H1 (cell line): ENCODE measurements around the gene PLSCR3. TPM values are rescaled to one million over a fixed set of nuclear protein-coding genes. Genes with fewer than 3 reads are reported as not detected.

Source experiments
- CTCF ChIA-PET: fragments of 300-600 bp; sonication (Branson Sonifier 250); formaldehyde crosslinking; loops from one replicate; lab custom pipeline; 2021; ENCODE audit not compliant: partially characterized antibody; lab: Charles Lee
- POLR2A ChIA-PET: fragments of 300-600 bp; sonication (Branson Sonifier 250); formaldehyde crosslinking; loops from one replicate; lab custom pipeline; 2021; ENCODE audit warnings: inconsistent platforms; ENCODE audit not compliant: partially characterized antibody; lab: Charles Lee
- DNase-seq, 2 experiments: peaks; one replicate each; pipeline versions ENCODE4 v3.0.0 to v3.0.0-alpha.2; 2010 to 2022; ENCODE audit warnings: low spot score in 2 of 2, low read depth in 1 of 2, mixed read lengths in 1 of 2
- FAIRE-seq: peaks from 2 replicates; lab custom pipeline; 2011; peaks lifted over from hg19 to GRCh38; lab: Jason Lieb, UNC
- H2AFZ ChIP-seq: 2 replicates; pipeline ENCODE4 v1.8.1; 2012; ENCODE audit warnings: low read length, inconsistent platforms
- H2AK5ac ChIP-seq: 2 replicates; pipeline ENCODE4 v1.6.1; 2013; ENCODE audit warnings: low read depth, low read length
- H2BK120ac ChIP-seq: replicated peaks from 2 replicates; pipeline ENCODE3; 2013; ENCODE audit warnings: low read depth, low read length, inconsistent platforms
- H2BK12ac ChIP-seq: 2 replicates; pipeline ENCODE4 v1.6.1; 2013; ENCODE audit warnings: low read depth, low read length
- H2BK15ac ChIP-seq: 2 replicates; pipeline ENCODE4 v1.6.1; 2013; ENCODE audit warnings: low read length
- H2BK20ac ChIP-seq: 2 replicates; pipeline ENCODE4 v1.6.1; 2013; ENCODE audit warnings: low read length
- H2BK5ac ChIP-seq: 2 replicates; pipeline ENCODE4 v1.6.1; 2013; ENCODE audit warnings: low read depth, low read length
- H3K14ac ChIP-seq: 2 replicates; pipeline ENCODE4 v1.6.1; 2013; ENCODE audit warnings: inconsistent platforms; ENCODE audit not compliant: insufficient read length
- H3K18ac ChIP-seq: 2 replicates; pipeline ENCODE4 v1.6.1; 2013; ENCODE audit warnings: low read length; ENCODE audit errors: extremely low read depth
- H3K23ac ChIP-seq: 2 replicates; pipeline ENCODE4 v1.6.1; 2013; ENCODE audit warnings: inconsistent platforms; ENCODE audit not compliant: insufficient read length
- H3K23me2 ChIP-seq: 2 replicates; pipeline ENCODE4 v1.6.1; 2013; ENCODE audit warnings: low read depth, low read length
- H3K27ac ChIP-seq: 2 replicates; pipeline ENCODE4 v1.6.1; 2011; ENCODE audit warnings: low read depth, low read length, inconsistent platforms
- H3K27me3 ChIP-seq, 4 experiments: replicated peaks in 1 of 4; 1 replicate in 1 of 4; 2 replicates in 3 of 4; pipeline versions ENCODE4 v1.6.1 to v1.8.1; 2011 to 2013; ENCODE audit warnings: low read length in 3 of 4, mild to moderate bottlenecking in 3 of 4, inconsistent platforms in 2 of 4, mixed read lengths in 2 of 4, moderate library complexity in 1 of 4; ENCODE audit not compliant: control insufficient read depth in 3 of 4, insufficient read depth in 3 of 4; ENCODE audit errors: extremely low read depth in 1 of 4
- H3K36me3 ChIP-seq, 4 experiments: 2 replicates each; pipeline versions ENCODE4 v1.6.1 to v1.8.1; 2011 to 2013; ENCODE audit warnings: mild to moderate bottlenecking in 4 of 4, low read length in 3 of 4, moderate library complexity in 2 of 4, control low read depth in 1 of 4, inconsistent platforms in 1 of 4; ENCODE audit not compliant: insufficient read depth in 4 of 4, control insufficient read depth in 2 of 4
- H3K4ac ChIP-seq: replicated peaks from 2 replicates; pipeline ENCODE3; 2013; ENCODE audit warnings: low read length, low read depth, mixed read lengths, inconsistent platforms; ENCODE audit not compliant: insufficient read length
- H3K4me1 ChIP-seq, 4 experiments: replicated peaks in 1 of 4; 1 replicate in 1 of 4; 2 replicates in 3 of 4; pipeline versions ENCODE4 v1.6.1 to v1.8.1; 2011 to 2013; ENCODE audit warnings: low read length in 3 of 4, inconsistent platforms in 2 of 4, mixed read lengths in 1 of 4; ENCODE audit not compliant: insufficient read depth in 4 of 4, control insufficient read depth in 3 of 4
- H3K4me2 ChIP-seq, 2 experiments: 2 replicates each; pipeline versions ENCODE4 v1.6.1 to v1.8.1; 2011 to 2013; ENCODE audit warnings: low read depth in 2 of 2, low read length in 2 of 2, control low read depth in 1 of 2, inconsistent platforms in 1 of 2, mild to moderate bottlenecking in 1 of 2; ENCODE audit not compliant: insufficient read depth in 1 of 2
- H3K4me3 ChIP-seq, 4 experiments: fragments of 200-600, 300-600 bp in 1 of 4; sonication (generic), shearing (Covaris generic), sonication (Bioruptor Twin) in 1 of 4; 2 replicates each; pipeline versions ENCODE4 v1.5.1 to v1.8.1; 2011 to 2016; ENCODE audit warnings: low read length in 4 of 4, low read depth in 3 of 4, control low read depth in 2 of 4, inconsistent platforms in 2 of 4, mild to moderate bottlenecking in 2 of 4, mixed read lengths in 1 of 4, moderate library complexity in 1 of 4; ENCODE audit not compliant: insufficient read depth in 2 of 4; ENCODE audit errors: extremely low read depth in 1 of 4
- H3K56ac ChIP-seq: replicated peaks from 2 replicates; pipeline ENCODE3; 2013; ENCODE audit warnings: low read depth, mild to moderate bottlenecking, mixed read lengths, low read length, inconsistent platforms; ENCODE audit not compliant: insufficient read length
- H3K79me1 ChIP-seq: 2 replicates; pipeline ENCODE4 v1.6.1; 2013; ENCODE audit warnings: low read depth, low read length, control low read depth
- H3K79me2 ChIP-seq, 2 experiments: 2 replicates each; pipeline versions ENCODE4 v1.6.1 to v1.8.1; 2012 to 2013; ENCODE audit warnings: low read length in 2 of 2, mild to moderate bottlenecking in 2 of 2, inconsistent platforms in 1 of 2; ENCODE audit not compliant: insufficient read depth in 2 of 2, control insufficient read depth in 1 of 2
- H3K9ac ChIP-seq, 4 experiments: replicated peaks in 1 of 4; 1 replicate in 1 of 4; 2 replicates in 3 of 4; pipeline versions ENCODE4 v1.6.1 to v1.8.1; 2011 to 2013; ENCODE audit warnings: low read depth in 3 of 4, low read length in 3 of 4, control low read depth in 2 of 4, mild to moderate bottlenecking in 2 of 4, moderate library complexity in 2 of 4, inconsistent platforms in 1 of 4; ENCODE audit errors: extremely low read depth in 1 of 4
- H3K9me3 ChIP-seq, 2 experiments: 2 replicates each; pipeline versions ENCODE4 v1.6.1 to v1.8.1; 2012 to 2013; ENCODE audit warnings: mild to moderate bottlenecking in 2 of 2, moderate library complexity in 2 of 2, control low read depth in 1 of 2, inconsistent platforms in 1 of 2, low read depth in 1 of 2, low read length in 1 of 2, mixed read lengths in 1 of 2; ENCODE audit not compliant: insufficient read depth in 2 of 2
- H4K20me1 ChIP-seq, 2 experiments: replicated peaks in 1 of 2; 2 replicates each; pipeline versions ENCODE3 to v1.8.1; 2011 to 2013; ENCODE audit warnings: inconsistent platforms in 2 of 2, low read length in 2 of 2, mild to moderate bottlenecking in 1 of 2; ENCODE audit not compliant: insufficient read depth in 2 of 2, control insufficient read depth in 1 of 2
- H4K5ac ChIP-seq: 2 replicates; pipeline ENCODE4 v1.6.1; 2013; ENCODE audit warnings: low read length, low read depth, mixed read lengths, inconsistent platforms; ENCODE audit not compliant: insufficient read length
- H4K8ac ChIP-seq: 2 replicates; pipeline ENCODE4 v1.8.0; 2013; ENCODE audit warnings: mild to moderate bottlenecking, moderate library complexity, low read length, inconsistent platforms; ENCODE audit not compliant: insufficient read depth; ENCODE audit errors: extremely low read depth
- H4K91ac ChIP-seq: replicated peaks from 2 replicates; pipeline ENCODE3; 2013; ENCODE audit warnings: low read length, mixed read lengths, inconsistent platforms; ENCODE audit not compliant: insufficient read length
- NRF1 ChIP-seq: IDR thresholded peaks from 2 replicates; pipeline ENCODE4 v1.6.1; 2011; ENCODE audit warnings: mild to moderate bottlenecking, low read depth, low read length, improper control_type of control experiment
- TBP ChIP-seq: IDR thresholded peaks from 2 replicates; pipeline ENCODE4 v1.6.1; 2011; ENCODE audit warnings: low read depth, low read length, improper control_type of control experiment
- WGBS, 2 experiments: shearing (Covaris generic) in 1 of 2; methylation state at CpG; one replicate each; pipeline versions ENCODE4 v1.1.6 to v1.1.7; 2013 to 2015; ENCODE audit warnings: low lambda C conversion rate in 2 of 2, mixed read lengths in 2 of 2, inconsistent platforms in 1 of 2, low coverage in 1 of 2, missing lambda C conversion rate in 1 of 2; ENCODE audit not compliant: insufficient replicate concordance in 2 of 2, insufficient coverage in 1 of 2, insufficient read length in 1 of 2; ENCODE audit errors: extremely low coverage in 1 of 2, missing lambda C conversion rate in 1 of 2; 5-methylcytosine and 5-hydroxymethylcytosine counted together
- polyA plus RNA-seq, 7 experiments: library from polyadenylated mRNA; depleted of rRNA in 3 of 7; stranded (reverse) in 5 of 7; unstranded in 2 of 7; fragments of >200 nt in 5 of 7; fragments of 200-250 nt in 2 of 7; gene quantifications; 1 replicate in 5 of 7; 2 replicates in 1 of 7; 4 replicates in 1 of 7; pipeline versions ENCODE4 v1.2.1 to v1.2.3, GENCODE V29; 2011 to 2013; ENCODE audit warnings: missing spikeins in 2 of 7, mixed read lengths in 2 of 7
- total RNA-seq: library from RNA; stranded (reverse); fragmentation: NEBNext Ultra II Directional; extraction: Animal tissue kit (Norgen Biotek cat#: 25700); gene quantifications from 2 replicates; pipeline ENCODE4 v1.2.1, GENCODE V29; 2021

PLSCR3 gene
- total and polyA plus RNA-seq, 2 of the 8 experiments (the other 6 are each of a cell fraction or from before 2014, with no cell fraction given) = 36.1 to 38.7 TPM

DNA sequence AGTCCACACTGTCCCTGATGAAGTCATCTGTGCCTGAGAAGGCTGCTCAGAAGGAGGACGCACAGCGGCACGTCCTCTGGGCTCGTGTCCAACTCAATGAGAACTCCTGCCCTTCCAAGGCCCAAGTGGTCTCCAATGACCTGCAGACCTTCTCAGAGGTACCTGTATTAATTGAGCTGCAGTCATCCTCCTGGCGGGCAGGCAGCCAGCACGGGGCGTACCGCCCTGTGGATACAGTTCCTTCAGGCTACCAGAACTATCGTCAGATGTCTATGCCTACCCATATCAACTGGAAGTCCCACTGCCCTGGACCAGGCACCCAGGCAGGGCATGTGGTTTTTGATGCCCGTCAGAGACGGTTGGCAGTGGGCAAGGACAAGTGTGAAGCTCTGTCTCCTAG lies 38.0 kb upstream of the PLSCR3 start:
- TF ChIP-seq NRF1 (no peak), TBP (no peak)
- Histone ChIP-seq H4K20me1 (no peaks in the 10 kb centered on the region), H2BK5ac (no peak overlapping the region), H3K18ac (no peak overlapping the region), H3K4me3 (no peak overlapping the region), H3K14ac (no peak overlapping the region), H3K23ac (no peak overlapping the region), H3K9me3 (no peaks in the 10 kb centered on the region), H4K91ac (no peak overlapping the region), H3K27ac (no peak overlapping the region), H2BK120ac (no peak overlapping the region), H2BK15ac (no peak overlapping the region), H3K27me3 (peaks cover 0 to 5% (median 0%) of the 10 kb centered on the region in 4 experiments; a peak in 1 of 7 replicates), H3K79me2 (no peaks in the 10 kb centered on the region), H2AFZ (no peak overlapping the region), H3K79me1 (no peaks in the 10 kb centered on the region), H3K4me2 (no peak overlapping the region), H3K56ac (no peak overlapping the region), H3K4me1 (peaks cover 0 to 8% (median 4%) of the 10 kb centered on the region in 4 experiments; a peak in 5 of 7 replicates), H3K23me2 (peaks cover 12% of the 10 kb centered on the region), H3K36me3 (no peaks in the 10 kb centered on the region), H3K4ac (no peak overlapping the region), H2BK20ac (no peak overlapping the region), H2AK5ac (no peak overlapping the region), H4K5ac (no peak overlapping the region), H4K8ac (no peak overlapping the region), H2BK12ac (no peak overlapping the region), H3K9ac (no peak overlapping the region)
- DNase-seq (no peak), FAIRE-seq (no peak)
- WGBS, 2 experiments = 93% methylated on average over 11 of the region's 11 CpGs; no CpG with 5 or more reads in 1 of the 2 experiments
- POLR2A ChIA-PET = interaction anchor here (0.7 to 2.2 kb wide), 6 partner anchors 22 to 145 kb away, joined by 3 to 6 read pairs (median 3); partner anchors contain the start of gene TMEM256
- CTCF ChIA-PET = interaction anchor here (0.6 to 2.4 kb wide), 9 partner anchors 9 to 128 kb away, joined by 3 to 6 read pairs (median 4); partner anchors contain the start of gene SPEM1
